Measurements from ENCODE around the gene GOLT1A.

The GOLT1A gene

GRCh38 chr1:204177133-204177532 lies 36.7 kb downstream of the GOLT1A start:
- H3K4me3 ChIP-seq (ENCODE audit: low read depth, low read length): no peak overlapping the region
- no peak for TF ChIP-seq CTCF (IDR thresholded peaks at IDR 0.05; ENCODE audit: low read depth, low read length, missing control alignments)
- no peak for DNase-seq (ENCODE audit: low read depth)
- in situ Hi-C loops (cut with HindIII; ENCODE audit: low sequenced_read_pairs): no loop called here

GRCh38 chr1:204176049-204176448 lies 37.7 kb downstream of the GOLT1A start:
- no peak for DNase-seq (ENCODE audit: low read depth)
- H3K4me3 ChIP-seq (ENCODE audit: low read depth, low read length): no peak overlapping the region
- TF ChIP-seq CTCF (IDR thresholded peaks at IDR 0.05; ENCODE audit: low read depth, low read length, missing control alignments): no peak
- in situ Hi-C loops (cut with HindIII; ENCODE audit: low sequenced_read_pairs): no loop called here

GRCh38 chr1:204174958-204175357 lies 38.8 kb downstream of the GOLT1A start:
- TF ChIP-seq CTCF (IDR thresholded peaks at IDR 0.05; ENCODE audit: low read depth, low read length, missing control alignments): no peak
- no peak for DNase-seq (ENCODE audit: low read depth)
- no peak overlapping the region for H3K4me3 ChIP-seq (ENCODE audit: low read depth, low read length)
- in situ Hi-C loops (cut with HindIII; ENCODE audit: low sequenced_read_pairs): no loop called here

- TF ChIP-seq CTCF (IDR thresholded peaks at IDR 0.05; ENCODE audit: low read depth, low read length, missing control alignments): no peak
- in situ Hi-C loops (cut with HindIII; ENCODE audit: low sequenced_read_pairs): no loop called here
- no peak overlapping the region for H3K4me3 ChIP-seq (ENCODE audit: low read depth, low read length)
- DNase-seq (ENCODE audit: low read depth): no peak
Measured at GRCh38 chr1:204172404-204173029, 41.3 kb downstream of the GOLT1A start.

- TF ChIP-seq CTCF (IDR thresholded peaks at IDR 0.05; ENCODE audit: low read depth, low read length, missing control alignments): no peak
- no peak overlapping the region for H3K4me3 ChIP-seq (ENCODE audit: low read depth, low read length)
- in situ Hi-C loops (cut with HindIII; ENCODE audit: low sequenced_read_pairs): no loop called here
- no peak for DNase-seq (ENCODE audit: low read depth)
Measured at GRCh38 chr1:204171751-204172178, 42.0 kb downstream of the GOLT1A start.

GRCh38 chr1:204170494-204171155 lies 43.2 kb downstream of the GOLT1A start:
- in situ Hi-C loops (cut with HindIII; ENCODE audit: low sequenced_read_pairs): no loop called here
- TF ChIP-seq CTCF (IDR thresholded peaks at IDR 0.05; ENCODE audit: low read depth, low read length, missing control alignments): no peak
- no peak for DNase-seq (ENCODE audit: low read depth)
- no peak overlapping the region for H3K4me3 ChIP-seq (ENCODE audit: low read depth, low read length)

Data from astrocyte of the cerebellum (primary cell).